ENCODE data around the gene SLC23A3.

SLC23A3 gene

DNA sequence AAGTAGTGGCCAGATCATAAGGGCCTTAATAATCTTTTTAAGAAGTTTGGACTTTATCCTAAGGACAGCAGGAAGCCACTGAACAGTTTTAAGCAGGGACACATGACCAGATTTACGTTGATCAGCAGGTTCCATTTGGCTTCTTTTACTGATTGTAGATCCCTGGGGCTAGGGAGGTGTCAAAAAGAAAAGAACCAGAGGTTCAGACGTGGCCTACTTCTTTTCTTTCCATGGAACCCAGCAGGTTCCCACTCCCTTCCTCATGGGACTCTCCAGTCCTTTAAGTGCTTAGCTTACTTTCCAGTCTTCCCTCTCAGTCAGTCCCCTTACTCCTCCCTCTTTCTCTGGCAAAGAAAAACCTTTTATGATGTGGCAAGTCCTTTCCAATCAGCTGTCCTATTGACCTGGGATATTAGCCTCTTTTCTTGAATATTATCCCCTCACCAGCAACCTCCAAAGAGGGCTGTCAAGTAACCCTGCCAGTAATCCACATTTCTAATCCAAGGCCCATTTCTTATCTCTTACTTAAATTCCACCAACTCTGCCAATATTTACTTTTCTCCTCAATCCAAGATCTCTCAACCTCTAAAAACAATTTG, 42.7 kb downstream of the SLC23A3 start:
- Histone ChIP-seq H3K4me1 (peaks cover 0 to 30% (median 10%) of the 10 kb centered on the region in 4 donors), H3K36me3 (peaks cover 0 to 4% (median 0%) of the 10 kb centered on the region in 3 donors), H3K9me3 (no peaks in the 10 kb centered on the region), H3K27ac (no peak overlapping the region), H3K27me3 (no peaks in the 10 kb centered on the region), H3K4me3 (no peak overlapping the region)
- TF ChIP-seq, protein P1, sequence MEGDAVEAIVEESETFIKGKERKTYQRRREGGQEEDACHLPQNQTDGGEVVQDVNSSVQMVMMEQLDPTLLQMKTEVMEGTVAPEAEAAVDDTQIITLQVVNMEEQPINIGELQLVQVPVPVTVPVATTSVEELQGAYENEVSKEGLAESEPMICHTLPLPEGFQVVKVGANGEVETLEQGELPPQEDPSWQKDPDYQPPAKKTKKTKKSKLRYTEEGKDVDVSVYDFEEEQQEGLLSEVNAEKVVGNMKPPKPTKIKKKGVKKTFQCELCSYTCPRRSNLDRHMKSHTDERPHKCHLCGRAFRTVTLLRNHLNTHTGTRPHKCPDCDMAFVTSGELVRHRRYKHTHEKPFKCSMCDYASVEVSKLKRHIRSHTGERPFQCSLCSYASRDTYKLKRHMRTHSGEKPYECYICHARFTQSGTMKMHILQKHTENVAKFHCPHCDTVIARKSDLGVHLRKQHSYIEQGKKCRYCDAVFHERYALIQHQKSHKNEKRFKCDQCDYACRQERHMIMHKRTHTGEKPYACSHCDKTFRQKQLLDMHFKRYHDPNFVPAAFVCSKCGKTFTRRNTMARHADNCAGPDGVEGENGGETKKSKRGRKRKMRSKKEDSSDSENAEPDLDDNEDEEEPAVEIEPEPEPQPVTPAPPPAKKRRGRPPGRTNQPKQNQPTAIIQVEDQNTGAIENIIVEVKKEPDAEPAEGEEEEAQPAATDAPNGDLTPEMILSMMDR (IDR thresholded peaks at IDR 0.05) = no peak
- intact Hi-C loops (cut with DNase I; ENCODE audit: low total_unique reads) = no loop called here
- DNase-seq = no peak

DNA sequence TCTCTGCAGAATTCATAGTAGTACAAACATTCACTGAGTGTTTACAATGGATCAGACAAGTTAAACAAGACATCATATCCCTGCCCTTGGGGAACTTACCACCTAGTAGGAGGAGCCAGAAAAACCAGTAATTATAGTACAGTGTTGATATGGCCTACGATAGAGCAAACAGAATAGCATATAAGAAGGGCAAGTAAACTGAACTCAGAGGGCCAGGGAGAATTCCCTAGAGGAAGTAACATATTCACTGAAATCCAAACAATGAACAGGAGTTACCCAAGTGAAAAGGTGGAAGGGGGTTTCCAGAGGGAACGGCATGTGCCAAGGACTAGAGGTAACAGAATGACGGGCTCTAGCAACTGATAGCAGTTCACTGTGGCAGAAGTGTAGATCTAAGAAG, 43.3 kb downstream of the SLC23A3 start:
- no peaks in the 10 kb centered on the region for H3K9me3 ChIP-seq
- TF ChIP-seq, protein P1 (IDR thresholded peaks at IDR 0.05) = no peak
- no peak overlapping the region for H3K4me3 ChIP-seq
- H3K27ac ChIP-seq = no peak overlapping the region
- peaks cover 0 to 4% (median 0%) of the 10 kb centered on the region in 3 donors for H3K36me3 ChIP-seq
- H3K4me1 ChIP-seq = peaks cover 0 to 30% (median 10%) of the 10 kb centered on the region in 4 donors
- H3K27me3 ChIP-seq = no peaks in the 10 kb centered on the region
- intact Hi-C loops (cut with DNase I; ENCODE audit: low total_unique reads) = no loop called here
- no peak for DNase-seq

DNA sequence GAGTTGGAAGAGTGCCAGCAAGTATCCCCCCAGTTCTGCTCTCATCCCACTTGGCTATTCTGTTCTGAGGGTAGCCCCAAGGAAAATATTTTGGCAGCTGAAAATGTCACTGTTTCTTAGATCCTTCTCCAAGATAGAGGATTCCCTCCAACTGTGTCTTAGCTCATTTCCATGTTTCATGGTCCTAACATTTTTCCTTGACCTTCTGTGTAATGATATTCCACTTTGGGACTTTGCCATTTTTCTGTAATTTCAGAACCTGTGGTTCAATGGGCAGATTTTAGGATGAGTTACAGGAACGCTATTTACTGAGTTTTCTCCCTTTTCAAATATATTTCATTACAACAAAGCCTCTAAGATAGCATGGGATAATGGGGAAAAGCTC, 44.0 kb downstream of the SLC23A3 start:
- no peak overlapping the region for H3K4me3 ChIP-seq
- H3K4me1 ChIP-seq = peaks cover 0 to 30% (median 10%) of the 10 kb centered on the region in 4 donors
- H3K27ac ChIP-seq = no peak overlapping the region
- no peak for DNase-seq
- H3K36me3 ChIP-seq = peaks cover 0 to 1% (median 0%) of the 10 kb centered on the region in 3 donors
- intact Hi-C loops (cut with DNase I; ENCODE audit: low total_unique reads) = no loop called here
- TF ChIP-seq, protein P1 (IDR thresholded peaks at IDR 0.05) = no peak
- no peaks in the 10 kb centered on the region for H3K9me3 ChIP-seq
- no peaks in the 10 kb centered on the region for H3K27me3 ChIP-seq

DNA sequence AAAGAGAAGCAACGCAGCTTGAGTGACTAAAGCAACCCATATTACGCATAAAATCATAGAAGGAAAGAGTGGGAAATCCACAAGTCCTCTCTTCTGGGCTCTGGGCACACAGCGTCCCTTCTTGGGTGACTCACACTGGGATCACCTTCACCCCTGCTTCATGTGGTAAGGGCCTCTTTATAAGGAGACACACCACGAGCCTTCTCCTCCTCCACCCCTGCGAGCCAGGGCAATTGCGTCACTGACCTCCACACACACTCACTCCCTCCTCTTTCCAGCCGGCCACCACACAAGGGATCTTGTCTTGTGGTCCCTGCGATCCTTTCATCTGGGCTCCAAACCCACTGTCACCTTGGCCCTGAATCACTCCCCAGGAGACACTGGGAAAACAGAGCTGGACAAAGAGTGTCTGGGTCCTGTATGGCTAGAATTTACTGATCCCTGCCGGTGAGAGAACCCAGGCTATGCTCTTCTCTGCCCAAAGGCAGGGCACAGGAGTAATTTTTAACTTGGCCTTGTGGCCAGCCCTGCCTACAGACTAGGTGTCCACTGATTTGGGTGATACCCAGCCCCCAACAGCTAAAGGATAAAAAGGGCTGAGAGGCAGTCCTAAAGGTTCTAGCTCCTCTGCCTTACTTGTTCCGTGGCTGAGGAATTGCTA, 44.5 kb downstream of the SLC23A3 start:
- H3K27ac ChIP-seq = no peak overlapping the region
- TF ChIP-seq, protein P1 (IDR thresholded peaks at IDR 0.05) = no peak
- intact Hi-C loops (cut with DNase I; ENCODE audit: low total_unique reads) = no loop called here
- H3K4me3 ChIP-seq = no peak overlapping the region
- H3K36me3 ChIP-seq = no peaks in the 10 kb centered on the region
- H3K9me3 ChIP-seq = no peaks in the 10 kb centered on the region
- H3K4me1 ChIP-seq = peaks cover 0 to 27% (median 10%) of the 10 kb centered on the region in 4 donors
- no peak for DNase-seq
- H3K27me3 ChIP-seq = no peaks in the 10 kb centered on the region

DNA sequence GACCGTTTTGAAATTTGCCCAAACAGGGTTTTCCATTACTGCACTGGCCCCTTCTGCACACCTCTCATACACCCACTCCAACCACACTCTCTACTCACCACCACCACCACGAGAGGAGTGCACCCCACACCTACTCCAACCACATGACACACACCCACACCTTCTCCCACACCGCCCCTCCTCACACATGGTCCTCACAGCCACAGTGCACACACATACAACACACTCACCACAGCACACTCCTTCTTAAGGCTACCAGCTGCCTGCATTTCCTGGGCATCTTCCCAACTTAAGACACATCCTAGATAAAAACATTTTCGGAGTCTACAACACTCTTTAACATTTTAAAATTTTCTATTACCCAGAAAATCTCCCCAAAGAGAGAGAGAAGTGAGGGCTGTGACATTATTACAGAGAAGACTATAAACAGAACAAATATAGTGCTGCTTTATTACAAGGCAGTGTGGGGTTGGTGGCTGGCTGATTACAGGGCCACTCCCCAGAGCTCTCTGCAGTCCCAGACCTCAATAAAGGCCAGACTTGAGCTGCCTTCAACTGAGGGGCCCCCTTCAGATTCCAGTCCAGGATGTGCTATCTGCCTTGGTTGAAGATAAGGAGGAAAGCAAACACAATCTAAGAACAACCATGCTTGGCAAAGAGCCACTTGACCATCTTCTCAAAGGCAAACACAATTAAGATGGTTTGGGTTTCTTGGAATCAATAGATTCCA, 45.3 kb downstream of the SLC23A3 start:
- intact Hi-C loops (cut with DNase I; ENCODE audit: low total_unique reads) = no loop called here
- TF ChIP-seq, protein P1 (IDR thresholded peaks at IDR 0.05) = no peak
- Histone ChIP-seq H3K4me3 (no peak overlapping the region), H3K4me1 (peaks cover 0 to 19% (median 10%) of the 10 kb centered on the region in 4 donors), H3K36me3 (no peaks in the 10 kb centered on the region), H3K9me3 (no peaks in the 10 kb centered on the region), H3K27ac (no peak overlapping the region), H3K27me3 (no peaks in the 10 kb centered on the region)
- no peak for DNase-seq
